BE2C (cell line): ENCODE data around the gene GNS.

Source experiments
- DNase-seq: peaks from one replicate; pipeline ENCODE4 v3.0.0-alpha.2; 2020
- H3K27me3 ChIP-seq: fragments of 250-450 bp; sonication (Bioruptor Pico); 2 replicates; pipeline ENCODE4 v1.5.1; 2020; ENCODE audit warnings: mild to moderate bottlenecking
- H3K36me3 ChIP-seq: fragments of 250-450 bp; sonication (Bioruptor Pico); 2 replicates; pipeline ENCODE4 v1.5.1; 2020; ENCODE audit warnings: mild to moderate bottlenecking
- H3K4me1 ChIP-seq: fragments of 250-450 bp; sonication (Bioruptor Pico); 2 replicates; pipeline ENCODE4 v1.5.1; 2020
- H3K4me3 ChIP-seq: 2 replicates; pipeline ENCODE4 v1.5.1; 2011; ENCODE audit warnings: low read depth, low read length
- H3K9me3 ChIP-seq: fragments of 250-450 bp; sonication (Bioruptor Pico); 2 replicates; pipeline ENCODE4 v1.5.1; 2020
- TF ChIP-seq, protein P1 (sequence below): IDR thresholded peaks from 2 replicates; pipeline ENCODE4 v1.5.1; 2012; ENCODE audit warnings: mild to moderate bottlenecking, low read depth, low read length

The GNS gene

DNA sequence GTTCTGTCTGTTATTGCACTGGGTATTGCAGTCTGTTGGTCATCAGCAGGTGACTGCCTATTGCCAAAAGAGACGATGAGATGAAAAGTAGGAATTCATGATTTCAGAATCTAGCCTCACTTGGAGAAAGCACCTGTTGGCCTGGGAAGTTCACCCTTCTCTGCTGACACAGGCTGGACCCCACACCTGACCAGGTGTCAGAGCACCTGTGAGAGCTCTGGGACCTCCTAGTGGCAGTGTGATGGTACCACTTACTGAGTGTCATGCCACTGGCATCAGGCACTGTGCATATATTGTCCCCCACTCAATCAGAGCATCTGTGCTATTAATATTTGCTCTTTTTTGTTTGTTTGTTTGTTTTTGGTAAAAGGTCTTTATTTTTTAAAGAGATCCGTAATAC is 81.0 kb downstream of the GNS start:
- Histone ChIP-seq H3K4me3 (no peak overlapping the region), H3K36me3 (no peaks in the 10 kb centered on the region), H3K4me1 (peaks cover 27% of the 10 kb centered on the region), H3K27me3 (no peaks in the 10 kb centered on the region), H3K9me3 (no peaks in the 10 kb centered on the region)
- no peak for DNase-seq
- TF ChIP-seq, protein P1, sequence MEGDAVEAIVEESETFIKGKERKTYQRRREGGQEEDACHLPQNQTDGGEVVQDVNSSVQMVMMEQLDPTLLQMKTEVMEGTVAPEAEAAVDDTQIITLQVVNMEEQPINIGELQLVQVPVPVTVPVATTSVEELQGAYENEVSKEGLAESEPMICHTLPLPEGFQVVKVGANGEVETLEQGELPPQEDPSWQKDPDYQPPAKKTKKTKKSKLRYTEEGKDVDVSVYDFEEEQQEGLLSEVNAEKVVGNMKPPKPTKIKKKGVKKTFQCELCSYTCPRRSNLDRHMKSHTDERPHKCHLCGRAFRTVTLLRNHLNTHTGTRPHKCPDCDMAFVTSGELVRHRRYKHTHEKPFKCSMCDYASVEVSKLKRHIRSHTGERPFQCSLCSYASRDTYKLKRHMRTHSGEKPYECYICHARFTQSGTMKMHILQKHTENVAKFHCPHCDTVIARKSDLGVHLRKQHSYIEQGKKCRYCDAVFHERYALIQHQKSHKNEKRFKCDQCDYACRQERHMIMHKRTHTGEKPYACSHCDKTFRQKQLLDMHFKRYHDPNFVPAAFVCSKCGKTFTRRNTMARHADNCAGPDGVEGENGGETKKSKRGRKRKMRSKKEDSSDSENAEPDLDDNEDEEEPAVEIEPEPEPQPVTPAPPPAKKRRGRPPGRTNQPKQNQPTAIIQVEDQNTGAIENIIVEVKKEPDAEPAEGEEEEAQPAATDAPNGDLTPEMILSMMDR, result no peak

DNA sequence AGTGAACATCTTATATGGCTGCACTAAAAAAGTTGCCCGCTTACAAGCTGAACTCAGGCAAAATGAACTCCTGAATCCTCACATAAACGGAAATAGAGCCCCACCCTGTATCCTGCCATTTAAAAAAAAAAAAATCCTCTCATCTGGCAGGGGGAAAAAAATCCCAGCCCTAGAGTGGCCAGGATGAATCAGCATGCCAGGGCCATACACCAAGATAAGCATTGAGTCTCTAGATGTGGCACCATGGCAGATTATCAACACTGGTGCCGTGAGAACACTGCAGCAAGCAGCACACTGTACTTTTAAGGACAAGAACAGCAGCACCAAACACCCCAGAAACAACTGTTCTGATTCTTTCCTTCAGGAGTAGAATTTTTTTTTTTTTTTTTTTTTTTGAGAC is 83.4 kb downstream of the GNS start:
- Histone ChIP-seq H3K4me3 (no peak overlapping the region), H3K4me1 (peaks cover 39% of the 10 kb centered on the region), H3K36me3 (no peaks in the 10 kb centered on the region), H3K27me3 (no peaks in the 10 kb centered on the region), H3K9me3 (no peaks in the 10 kb centered on the region)
- TF ChIP-seq, protein P1, result no peak
- DNase-seq, result peak; percentile 47

DNA sequence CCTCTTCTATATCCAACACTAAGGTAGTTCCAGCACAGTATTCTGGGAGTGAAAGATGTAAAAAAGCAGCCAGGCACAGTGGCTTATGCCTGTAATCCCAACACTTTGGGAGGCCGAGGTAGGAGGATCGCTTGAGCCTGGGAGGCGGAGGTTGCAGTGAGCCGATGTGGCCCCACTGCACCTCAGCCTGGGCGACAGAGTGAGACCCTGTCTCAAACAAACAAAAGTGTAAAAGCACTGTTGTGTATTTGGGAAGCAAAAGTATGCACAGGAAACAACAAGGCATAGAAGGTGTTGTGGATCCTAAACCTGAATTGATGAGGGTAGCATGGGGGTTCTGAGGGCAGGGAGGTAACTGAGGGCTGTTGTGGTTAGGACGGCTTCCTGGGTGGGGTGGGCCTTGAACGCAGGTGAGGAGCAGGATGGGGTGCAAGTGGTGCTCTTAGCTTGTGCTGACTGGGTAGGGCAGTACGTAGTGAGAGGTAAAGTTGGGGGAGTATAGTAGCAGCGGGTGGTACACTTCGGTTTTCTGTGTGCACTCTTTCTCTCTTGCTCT is 84.8 kb downstream of the GNS start:
- Histone ChIP-seq H3K27me3 (no peaks in the 10 kb centered on the region), H3K4me3 (no peak overlapping the region), H3K4me1 (peaks cover 43% of the 10 kb centered on the region), H3K36me3 (no peaks in the 10 kb centered on the region), H3K9me3 (no peaks in the 10 kb centered on the region)
- no peak for DNase-seq
- TF ChIP-seq, protein P1, result no peak

DNA sequence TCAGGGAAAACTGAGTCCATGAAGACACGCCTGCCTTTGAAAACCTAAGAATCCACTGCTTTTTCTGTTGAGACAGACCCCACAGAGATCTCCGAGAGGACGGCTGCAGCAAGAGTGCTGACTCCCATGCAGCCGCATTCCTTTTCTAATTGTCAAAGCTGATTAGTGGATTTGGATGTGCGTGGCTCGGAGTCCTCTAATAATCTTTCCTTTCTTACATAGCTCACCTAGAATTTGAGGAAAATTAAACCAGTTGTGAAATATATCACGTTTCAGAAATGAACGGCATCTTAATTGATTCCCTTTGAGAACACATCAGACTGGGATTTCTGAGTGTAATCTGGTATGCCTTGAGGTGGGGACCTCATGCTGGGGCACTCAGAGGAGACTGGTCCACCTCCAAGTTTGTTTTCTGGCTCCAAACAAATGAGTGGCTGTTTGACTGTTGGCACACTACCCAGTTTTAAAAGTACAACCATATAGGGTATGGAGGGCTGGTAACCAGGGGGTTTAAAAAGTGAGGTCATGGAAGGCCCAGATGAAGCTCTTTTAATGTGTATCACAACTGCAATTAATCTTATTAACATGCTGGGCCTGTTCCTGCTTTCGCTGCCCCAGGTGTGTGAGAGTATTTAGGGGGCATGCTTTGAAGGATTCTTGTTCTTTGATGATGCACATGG is 85.6 kb downstream of the GNS start:
- H3K4me3 ChIP-seq, result no peak overlapping the region; the same call in 1 of the 2 replicates
- H3K36me3 ChIP-seq, result no peaks in the 10 kb centered on the region
- TF ChIP-seq, protein P1, result no peak
- DNase-seq, result peak; percentile 32
- no peaks in the 10 kb centered on the region for H3K27me3 ChIP-seq
- peaks cover 50% of the 10 kb centered on the region for H3K4me1 ChIP-seq
- no peaks in the 10 kb centered on the region for H3K9me3 ChIP-seq

DNA sequence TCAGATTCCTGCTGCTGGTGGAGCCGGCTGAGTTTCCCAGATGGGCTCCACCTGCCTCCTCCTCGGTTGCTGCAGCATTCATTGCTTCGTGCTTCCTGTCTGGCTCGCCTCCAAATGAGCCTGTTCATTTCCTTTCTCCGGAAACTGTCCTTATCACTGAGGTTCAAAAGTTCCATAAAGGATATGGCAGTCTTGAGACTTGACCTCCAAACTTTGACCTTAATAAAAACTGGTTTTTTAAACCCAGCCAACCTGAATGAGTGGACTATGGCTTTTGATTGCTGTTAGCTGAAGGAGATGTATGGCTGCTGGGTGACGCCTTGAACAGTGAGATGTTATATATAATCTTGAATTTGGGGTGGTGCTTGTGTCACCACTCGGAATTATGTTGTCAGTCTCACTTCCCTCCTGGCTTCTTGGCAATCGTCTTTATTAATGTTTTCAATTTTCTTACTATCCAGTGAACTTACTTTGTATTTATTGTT is 86.2 kb downstream of the GNS start:
- DNase-seq, result peak; percentile 89
- Histone ChIP-seq H3K4me1 (peaks cover 50% of the 10 kb centered on the region), H3K9me3 (no peaks in the 10 kb centered on the region), H3K27me3 (no peaks in the 10 kb centered on the region), H3K36me3 (no peaks in the 10 kb centered on the region), H3K4me3 (no peak overlapping the region; the same call in 1 of the 2 replicates)
- TF ChIP-seq, protein P1, result no peak

DNA sequence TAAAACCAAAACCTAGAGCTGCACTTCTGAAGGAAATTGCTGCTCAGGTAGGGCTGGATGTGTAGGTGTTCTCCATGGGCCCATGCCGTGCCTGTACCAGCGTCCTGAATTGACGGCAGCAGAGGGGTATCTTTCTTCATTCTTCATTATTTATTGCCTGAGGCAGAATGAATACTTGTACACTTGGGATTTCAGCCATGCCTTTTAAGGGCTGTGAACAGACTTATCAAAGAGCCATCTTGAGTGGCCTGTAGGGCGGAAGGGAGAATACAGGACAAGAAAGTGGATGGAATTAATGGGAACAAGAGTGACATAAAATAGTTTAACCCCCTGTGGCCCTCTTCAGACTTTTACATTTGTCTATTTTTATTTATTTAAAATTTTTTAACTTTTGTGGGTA is 87.5 kb downstream of the GNS start:
- TF ChIP-seq, protein P1, result no peak
- H3K4me3 ChIP-seq, result no peak overlapping the region
- no peaks in the 10 kb centered on the region for H3K9me3 ChIP-seq
- peaks cover 50% of the 10 kb centered on the region for H3K4me1 ChIP-seq
- no peaks in the 10 kb centered on the region for H3K36me3 ChIP-seq
- DNase-seq, result peak; percentile 32
- H3K27me3 ChIP-seq, result no peaks in the 10 kb centered on the region
